Upper lobe of right lung (tissue), 1 donor: ENCODE data around the gene IRX5. TPM values are rescaled to one million over a fixed set of nuclear protein-coding genes. Genes with fewer than 3 reads are reported as not detected.

Source experiments
- ATAC-seq: fragments of 200-7000 bp; cut with Tn5 transposase; one replicate; pipeline ENCODE4 v1.9.1; 2020; ENCODE audit warnings: mild to moderate bottlenecking, moderate library complexity
- DNase-seq: peaks from one replicate; pipeline ENCODE4 v3.0.0-alpha.2; 2020
- H3K27ac ChIP-seq: fragments of 200-600 bp; one replicate; pipeline ENCODE4 v1.8.0; 2022
- H3K27me3 ChIP-seq: fragments of 200-600 bp; one replicate; pipeline ENCODE4 v1.8.0; 2022; ENCODE audit warnings: mild to moderate bottlenecking
- H3K36me3 ChIP-seq: fragments of 200-600 bp; one replicate; pipeline ENCODE4 v1.8.0; 2022
- H3K4me1 ChIP-seq: fragments of 200-600 bp; one replicate; pipeline ENCODE4 v1.8.0; 2022
- H3K4me3 ChIP-seq: fragments of 200-600 bp; one replicate; pipeline ENCODE4 v1.8.0; 2022; ENCODE audit warnings: mild to moderate bottlenecking
- H3K9me3 ChIP-seq: fragments of 200-600 bp; one replicate; pipeline ENCODE4 v1.8.0; 2022
- intact Hi-C: fragments of 100-400 bp; cut with DNase I; formaldehyde crosslinking; loops from one replicate; pipeline ENCODE4 v1.11.0; 2022
- total RNA-seq: library from RNA; stranded (reverse); fragmentation: NEBNext Ultra II Directional; extraction: Animal tissue kit (Norgen Biotek cat#: 25700); gene quantifications from one replicate; pipeline ENCODE4 v1.2.1, GENCODE V29; 2021
- TF ChIP-seq, protein P1 (sequence below): fragments of 200-600 bp; IDR thresholded peaks from one replicate; pipeline ENCODE4 v1.8.0; 2022; ENCODE audit warnings: antibody characterized with exemption
- donor health status: DM: no; HTN: yes; CAD: no; lungs with severe emphysema.

Gene IRX5
- total RNA-seq, 1 donor from 2014 or later = 23.3 TPM

DNA sequence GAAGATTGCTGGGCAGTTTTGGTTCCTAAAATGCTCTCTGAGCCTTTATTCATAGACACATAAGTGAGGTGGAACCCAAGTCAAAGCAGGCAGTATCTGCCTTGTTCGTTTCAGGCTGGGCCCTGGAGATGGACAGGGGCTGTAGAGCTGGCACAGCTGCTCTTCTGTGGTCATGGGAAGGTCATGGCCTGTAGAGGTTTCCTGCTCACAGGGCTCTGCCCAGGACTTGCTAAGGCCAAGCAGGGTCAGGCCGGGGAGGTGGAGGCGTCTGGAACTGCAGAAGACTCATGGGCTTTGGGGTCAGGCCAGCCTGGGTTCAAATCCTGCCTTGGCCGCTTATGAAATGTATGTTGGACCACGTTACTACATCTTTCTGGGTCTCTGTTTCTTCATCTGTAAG is 50.2 kb downstream of the IRX5 start:
- intact Hi-C loops = no loop called here
- TF ChIP-seq, protein P1, sequence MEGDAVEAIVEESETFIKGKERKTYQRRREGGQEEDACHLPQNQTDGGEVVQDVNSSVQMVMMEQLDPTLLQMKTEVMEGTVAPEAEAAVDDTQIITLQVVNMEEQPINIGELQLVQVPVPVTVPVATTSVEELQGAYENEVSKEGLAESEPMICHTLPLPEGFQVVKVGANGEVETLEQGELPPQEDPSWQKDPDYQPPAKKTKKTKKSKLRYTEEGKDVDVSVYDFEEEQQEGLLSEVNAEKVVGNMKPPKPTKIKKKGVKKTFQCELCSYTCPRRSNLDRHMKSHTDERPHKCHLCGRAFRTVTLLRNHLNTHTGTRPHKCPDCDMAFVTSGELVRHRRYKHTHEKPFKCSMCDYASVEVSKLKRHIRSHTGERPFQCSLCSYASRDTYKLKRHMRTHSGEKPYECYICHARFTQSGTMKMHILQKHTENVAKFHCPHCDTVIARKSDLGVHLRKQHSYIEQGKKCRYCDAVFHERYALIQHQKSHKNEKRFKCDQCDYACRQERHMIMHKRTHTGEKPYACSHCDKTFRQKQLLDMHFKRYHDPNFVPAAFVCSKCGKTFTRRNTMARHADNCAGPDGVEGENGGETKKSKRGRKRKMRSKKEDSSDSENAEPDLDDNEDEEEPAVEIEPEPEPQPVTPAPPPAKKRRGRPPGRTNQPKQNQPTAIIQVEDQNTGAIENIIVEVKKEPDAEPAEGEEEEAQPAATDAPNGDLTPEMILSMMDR = no peak
- H3K36me3 ChIP-seq = no peaks in the 10 kb centered on the region

More for the DNA sequence above, 50.2 kb downstream of the IRX5 start:
- DNase-seq = no peak
- H3K4me3 ChIP-seq = no peak overlapping the region
- H3K27me3 ChIP-seq = no peaks in the 10 kb centered on the region
- no peak for ATAC-seq
- no peak overlapping the region for H3K27ac ChIP-seq
- H3K4me1 ChIP-seq = no peaks in the 10 kb centered on the region
- H3K9me3 ChIP-seq = no peaks in the 10 kb centered on the region
